GM19328 (cell line): ENCODE data around the gene TMEM108.
"Not testable (repeated sequence)": the region's sequence is repeated elsewhere in the genome, so short reads cannot be mapped to it uniquely, and the experiment has no call there.

Experiments
- ATAC-seq: cut with Tn5 transposase; IDR thresholded peaks from one replicate; pipeline ENCODE4 v1.9.1; 2021; ENCODE audit warnings: mild to moderate bottlenecking, moderate library complexity; ENCODE audit not compliant: unreplicated experiment

TMEM108 gene

DNA sequence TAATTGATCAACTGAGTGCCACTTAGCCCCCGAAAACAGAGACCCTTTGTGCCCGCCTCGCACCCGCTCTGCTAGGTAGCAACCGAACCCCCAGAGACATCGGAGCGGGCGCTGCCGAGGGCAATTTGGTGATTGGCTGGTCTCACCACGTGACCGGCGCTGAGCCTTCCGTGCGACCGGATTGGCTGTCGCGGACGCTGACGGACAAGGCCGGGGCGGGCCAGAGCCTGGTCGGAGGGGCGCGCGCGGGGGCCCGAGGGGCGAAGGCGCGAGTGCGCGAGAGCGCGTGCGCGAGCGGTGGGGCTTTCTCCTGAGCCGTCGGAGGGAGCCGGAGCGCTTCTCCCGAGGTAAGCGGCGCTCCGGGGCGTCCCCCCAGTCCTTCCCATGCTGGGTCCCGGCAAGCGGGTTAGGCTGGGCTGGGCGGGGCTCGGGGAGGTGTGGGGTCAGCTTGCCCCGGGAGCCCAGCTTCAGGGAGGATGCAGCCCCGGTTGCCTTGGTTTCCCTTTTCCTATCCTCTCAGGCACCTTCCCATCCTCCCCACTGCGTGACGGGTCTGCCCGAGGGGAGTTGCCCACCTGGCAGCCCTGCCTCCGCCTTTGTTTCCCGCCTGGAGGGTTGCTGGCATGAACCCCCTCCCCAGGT lies at the start of gene TMEM108:
TMEM108 (plus strand) TSS at position 303 of the 642 bp plus-strand sequence.
- ATAC-seq, result no peak

- no peak for ATAC-seq
These were observed 42.2 kb upstream of the TMEM108 start for GRCh38 chr3:132995971-132996370.

GRCh38 chr3:132997404-132998185 lies 40.6 kb upstream of the TMEM108 start:
- no peak for ATAC-seq

DNA sequence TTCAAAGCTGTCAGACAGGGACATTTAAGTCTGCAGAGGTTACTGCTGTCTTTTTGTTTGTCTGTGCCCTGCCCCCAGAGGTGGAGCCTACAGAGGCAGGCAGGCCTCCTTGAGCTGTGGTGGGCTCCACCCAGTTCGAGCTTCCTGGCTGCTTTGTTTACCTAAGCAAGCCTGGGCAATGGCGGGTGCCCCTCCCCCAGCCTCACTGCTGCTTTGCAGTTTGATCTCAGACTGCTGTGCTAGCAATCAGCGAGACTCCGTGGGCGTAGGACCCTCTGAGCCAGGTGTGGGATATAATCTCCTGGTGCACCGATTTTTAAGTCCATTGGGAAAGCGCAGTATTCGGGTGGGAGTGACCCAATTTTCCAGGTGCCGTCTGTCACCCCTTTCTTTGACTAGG lies 33.2 kb upstream of the TMEM108 start:
- ATAC-seq, result not testable (repeated sequence)

GRCh38 chr3:133007601-133008000 lies 30.6 kb upstream of the TMEM108 start:
- ATAC-seq, result no peak

GRCh38 chr3:133014325-133014724 lies 23.9 kb upstream of the TMEM108 start:
- ATAC-seq, result no peak

DNA sequence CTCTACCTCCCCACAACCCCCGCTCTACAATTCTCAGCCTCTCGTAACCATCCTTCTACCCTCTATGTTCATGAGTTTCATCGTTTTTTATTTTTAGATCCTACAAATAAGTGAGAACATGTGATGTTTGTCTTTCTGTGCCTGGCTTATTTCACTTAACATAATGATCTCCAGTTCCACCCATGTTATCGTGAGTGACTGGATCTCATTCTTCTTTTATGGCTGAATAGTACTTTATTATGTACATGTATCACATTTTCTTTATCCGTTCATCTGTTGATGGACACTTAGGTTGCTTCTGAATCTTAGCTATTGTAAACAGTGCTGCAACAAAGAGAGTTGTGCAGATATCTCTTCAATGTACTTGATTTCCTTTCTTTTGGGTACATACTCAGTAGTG lies 22.6 kb upstream of the TMEM108 start:
- not testable (repeated sequence) for ATAC-seq

DNA sequence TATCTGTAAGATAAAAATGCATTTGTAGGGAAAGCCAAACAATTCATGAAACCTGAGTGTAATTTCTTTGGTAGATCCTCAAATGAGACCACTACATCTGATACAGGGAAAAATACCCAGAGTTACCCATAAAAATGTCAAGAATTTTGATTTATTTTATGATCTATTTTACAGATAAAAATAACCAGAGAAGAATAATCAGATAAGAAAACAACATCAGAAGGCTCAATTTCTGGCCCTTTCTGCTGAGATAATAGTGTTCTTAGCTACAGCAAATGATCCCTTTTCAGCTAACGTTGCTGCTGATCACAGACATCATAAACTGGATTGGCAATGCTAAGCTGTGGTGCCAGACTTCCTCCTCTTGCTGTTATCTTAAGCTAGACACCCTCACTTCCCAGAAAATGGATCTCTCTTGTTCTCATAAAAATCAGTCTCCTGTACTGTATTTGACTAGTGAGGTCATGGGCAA lies 21.3 kb upstream of the TMEM108 start:
- no peak for ATAC-seq

- no peak for ATAC-seq
These were observed 19.3 kb upstream of the TMEM108 start for GRCh38 chr3:133018921-133019320.

GRCh38 chr3:133021206-133021605 lies 17.0 kb upstream of the TMEM108 start:
- ATAC-seq, result no peak

DNA sequence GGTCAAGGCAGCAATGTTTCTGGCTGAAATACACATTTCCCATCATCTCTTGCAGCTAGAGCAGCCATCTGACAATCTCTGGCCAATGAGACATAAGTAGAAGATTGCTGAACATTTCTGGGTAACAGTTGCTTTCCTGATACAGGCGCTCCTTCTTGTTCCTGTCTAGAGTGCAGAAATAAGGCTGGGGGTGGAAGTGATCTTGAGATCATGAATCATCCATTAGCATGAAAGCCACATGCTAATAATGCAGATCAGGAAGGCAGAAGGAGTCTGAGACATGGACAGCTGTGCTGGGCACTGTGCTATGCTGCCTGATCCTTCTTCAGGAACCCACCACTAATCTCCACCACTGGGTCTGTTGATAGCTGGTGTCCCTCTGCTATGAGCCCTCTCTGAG lies 14.8 kb upstream of the TMEM108 start:
- ATAC-seq, result no peak

DNA sequence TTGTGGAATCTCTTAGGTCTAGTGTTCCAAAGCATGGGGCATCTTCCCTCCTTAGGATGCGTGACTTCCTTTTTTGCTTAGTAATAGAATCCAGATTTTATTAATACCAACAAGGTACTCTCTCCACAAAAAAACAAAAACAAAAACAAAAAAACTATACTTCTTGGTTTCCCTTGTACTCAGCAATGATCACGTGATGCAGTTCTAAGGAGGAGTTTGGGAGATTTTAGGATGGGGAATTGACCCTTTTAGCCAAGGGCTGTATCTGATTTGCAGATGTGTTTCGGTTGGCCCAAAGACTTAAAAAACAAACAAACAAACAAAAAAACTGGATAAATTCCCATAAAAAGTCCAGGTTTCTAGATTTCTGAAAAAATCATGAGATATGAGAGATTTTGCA lies 12.6 kb upstream of the TMEM108 start:
- no peak for ATAC-seq

DNA sequence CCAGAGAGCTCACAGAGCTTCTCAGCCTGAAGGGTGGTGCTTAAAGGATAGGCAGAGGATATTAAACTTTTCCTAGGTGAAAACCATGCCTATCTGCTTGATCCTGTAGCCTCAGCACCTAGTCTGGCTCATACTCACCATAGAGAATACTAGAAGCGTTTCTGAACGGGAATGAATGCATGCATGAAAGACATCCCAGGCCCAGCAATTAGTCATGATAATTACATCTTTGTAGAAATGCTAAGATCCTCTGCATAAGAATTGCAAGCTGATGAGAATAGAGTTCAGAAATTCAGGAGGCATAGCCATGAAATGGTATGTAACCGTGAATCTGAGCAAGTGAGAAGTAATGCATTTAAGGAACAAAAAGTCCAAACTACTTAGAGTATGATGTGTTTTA lies 5.9 kb upstream of the TMEM108 start:
- ATAC-seq, result no peak

DNA sequence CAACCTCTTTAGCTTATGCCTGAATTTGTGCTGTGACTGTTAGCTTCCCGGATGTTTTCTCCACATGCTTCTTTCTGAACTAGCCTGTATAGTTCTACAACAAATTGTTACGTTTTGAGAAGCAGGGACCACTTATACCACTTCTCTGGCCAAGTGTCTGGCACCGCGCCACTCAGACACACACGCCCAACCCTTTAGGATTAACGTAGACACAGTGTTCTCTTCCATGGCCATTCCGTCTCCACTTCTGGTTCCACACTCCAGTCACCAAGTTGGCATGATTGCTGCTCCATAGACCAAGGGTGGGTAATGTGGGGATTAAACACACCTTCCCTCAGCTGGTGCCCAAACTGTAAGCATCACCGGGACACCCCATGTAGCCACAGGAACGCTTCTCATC lies 755 bp upstream of the TMEM108 start:
- ATAC-seq, result no peak

GRCh38 chr3:133038731-133039375 lies 662 bp downstream of the TMEM108 start:
- ATAC-seq, result no peak

- no peak for ATAC-seq
These were observed 2.7 kb downstream of the TMEM108 start for GRCh38 chr3:133040696-133041523.

DNA sequence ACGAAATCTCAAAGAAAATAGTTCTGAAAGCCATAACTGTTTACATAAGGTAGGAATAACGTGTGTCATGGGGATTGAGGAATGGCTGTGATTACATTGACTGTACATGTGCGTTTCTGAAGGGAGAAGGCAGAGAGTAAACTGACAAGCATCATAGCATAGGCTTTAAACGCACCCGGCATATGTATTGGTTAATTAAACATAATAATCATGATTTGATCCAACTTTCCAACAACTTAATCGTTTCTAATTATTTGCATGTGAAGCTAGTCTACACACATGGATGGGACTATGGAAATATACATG lies 3.3 kb downstream of the TMEM108 start:
- no peak for ATAC-seq

DNA sequence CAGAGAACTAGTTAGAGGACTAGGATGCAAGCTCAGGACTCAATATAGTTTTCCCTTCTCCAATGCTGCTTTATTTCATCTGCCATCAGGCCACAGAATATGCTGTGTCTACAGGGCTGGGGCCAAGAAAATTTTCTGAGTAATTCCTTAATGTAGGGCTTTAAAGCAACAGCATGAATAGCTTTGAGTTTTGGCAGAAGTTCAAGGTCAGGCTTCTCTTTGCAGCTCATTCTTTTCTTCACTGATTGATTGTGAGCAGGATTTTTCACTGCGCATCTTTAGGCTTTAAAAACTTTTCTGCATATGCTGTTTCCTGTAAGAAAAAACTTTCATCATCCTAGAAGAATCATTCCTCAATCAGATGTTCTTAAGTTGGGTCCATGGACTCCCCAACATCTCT lies 4.6 kb downstream of the TMEM108 start:
- ATAC-seq, result no peak

GRCh38 chr3:133047980-133048379 lies 9.8 kb downstream of the TMEM108 start:
- ATAC-seq, result no peak

DNA sequence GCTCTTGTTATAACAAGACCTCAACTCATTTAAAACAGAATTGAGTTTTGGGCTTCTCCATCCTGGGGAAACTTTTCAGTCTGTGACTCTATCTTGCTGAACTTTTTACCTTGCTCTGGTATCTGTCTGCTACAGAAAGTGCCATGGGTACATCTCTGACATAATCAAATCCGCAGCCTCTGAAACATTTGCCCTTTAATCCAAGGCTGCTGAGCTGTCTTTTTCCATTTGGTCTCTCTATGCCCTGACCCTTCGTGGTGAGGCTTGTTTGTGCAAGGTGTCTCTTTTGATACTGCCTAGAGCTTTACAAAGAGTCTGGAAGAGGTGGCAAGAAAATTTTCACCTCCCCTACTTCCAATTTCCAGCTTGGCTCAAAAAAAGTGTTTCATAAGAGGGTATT lies 11.3 kb downstream of the TMEM108 start:
- no peak for ATAC-seq

DNA sequence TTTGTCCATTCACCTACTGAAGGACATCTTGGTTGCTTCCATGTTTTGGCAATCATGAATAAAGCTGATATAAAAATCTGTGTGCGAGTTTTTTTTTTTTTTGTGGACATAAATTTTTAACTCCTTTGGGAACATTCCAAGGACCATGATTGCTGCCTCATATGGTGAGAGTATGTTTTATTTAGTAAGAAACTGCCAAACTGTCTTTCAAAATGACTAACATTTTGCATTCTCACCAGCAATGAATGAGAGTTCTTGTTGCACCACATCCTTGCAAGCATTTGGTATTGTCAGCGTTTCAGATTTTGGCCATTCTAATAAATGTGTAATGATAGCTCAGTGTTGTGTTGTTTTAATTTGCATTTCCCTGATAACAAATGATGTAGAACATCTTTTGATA lies 12.7 kb downstream of the TMEM108 start:
- ATAC-seq, result no peak
